AG04450 (cell line): ENCODE measurements around the gene SMIM36. TPM values are rescaled to one million over a fixed set of nuclear protein-coding genes. Genes with fewer than 3 reads are reported as not detected.

Experiments used
- CTCF ChIA-PET: fragments of 300-600, 350-600 bp; formaldehyde crosslinking; extraction: SDS; loops from one replicate; lab custom pipeline; 2022; ENCODE audit warnings: antibody characterized with exemption, inconsistent platforms; lab: Charles Lee
- POLR2A ChIA-PET: fragments of 350-600 bp; formaldehyde crosslinking; extraction: SDS; loops from one replicate; lab custom pipeline; 2021; ENCODE audit warnings: antibody characterized with exemption, inconsistent platforms; lab: Yijun Ruan, JAX
- DNase-seq: peaks from one replicate; pipeline ENCODE4 v3.0.0-alpha.2; 2011; ENCODE audit warnings: low read depth, low spot score
- H3K27ac ChIP-seq: one replicate; pipeline ENCODE4 v1.5.1; 2012; ENCODE audit warnings: low read depth, low read length, control low read depth
- H3K27me3 ChIP-seq: one replicate; pipeline ENCODE4 v1.6.0; 2012; ENCODE audit warnings: low read length; ENCODE audit not compliant: control insufficient read depth, insufficient read depth
- H3K4me3 ChIP-seq: 2 replicates; pipeline ENCODE4 v1.5.1; 2011; ENCODE audit warnings: mild to moderate bottlenecking, low read depth, low read length, control low read depth
- H3K9me3 ChIP-seq: 2 replicates; pipeline ENCODE4 v1.5.1; 2012; ENCODE audit warnings: low read length; ENCODE audit not compliant: control insufficient read depth, insufficient read depth
- polyA plus RNA-seq: library from polyadenylated mRNA; depleted of rRNA; stranded (reverse); fragments of >200 nt; gene quantifications from 2 replicates; pipeline ENCODE4 v1.2.3, GENCODE V29; 2011
- TF ChIP-seq, protein P1 (sequence below): IDR thresholded peaks from 2 replicates; pipeline ENCODE4 v1.5.1; 2011; ENCODE audit warnings: low read depth, low read length, control low read depth, inconsistent platforms

SMIM36 gene
- polyA plus RNA-seq, 1 experiment, result not detected

DNA sequence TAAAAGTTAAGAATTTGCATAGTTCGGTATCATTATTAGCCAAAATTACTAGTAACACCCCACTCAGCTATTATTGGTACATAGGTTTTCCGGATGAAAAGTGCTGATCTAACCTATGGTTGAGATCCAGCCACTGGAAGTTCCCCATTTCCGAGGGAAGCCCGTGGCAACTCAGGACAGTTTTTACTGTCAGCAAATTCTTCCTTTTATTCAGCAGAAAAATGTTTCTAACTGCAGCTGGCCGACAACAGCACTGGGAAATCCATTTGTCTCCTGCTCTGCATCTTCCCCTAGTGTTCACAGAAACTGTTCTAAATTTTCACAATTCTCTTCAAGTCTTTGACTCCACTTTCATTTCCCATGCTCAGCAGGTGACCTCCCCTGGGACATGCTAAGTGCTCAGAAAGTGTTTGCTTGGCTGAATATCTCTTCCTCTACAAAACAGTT lies 74.1 kb downstream of the SMIM36 start:
- Histone ChIP-seq H3K27ac (no peak overlapping the region), H3K9me3 (no peaks in the 10 kb centered on the region), H3K4me3 (no peak overlapping the region), H3K27me3 (no peaks in the 10 kb centered on the region)
- CTCF ChIA-PET, result interaction anchor here (0.6 to 0.9 kb wide), 2 partner anchors 15 to 88 kb away, joined by 3 read pairs; no protein-coding TSS in a partner anchor
- no peak for DNase-seq
- TF ChIP-seq, protein P1, sequence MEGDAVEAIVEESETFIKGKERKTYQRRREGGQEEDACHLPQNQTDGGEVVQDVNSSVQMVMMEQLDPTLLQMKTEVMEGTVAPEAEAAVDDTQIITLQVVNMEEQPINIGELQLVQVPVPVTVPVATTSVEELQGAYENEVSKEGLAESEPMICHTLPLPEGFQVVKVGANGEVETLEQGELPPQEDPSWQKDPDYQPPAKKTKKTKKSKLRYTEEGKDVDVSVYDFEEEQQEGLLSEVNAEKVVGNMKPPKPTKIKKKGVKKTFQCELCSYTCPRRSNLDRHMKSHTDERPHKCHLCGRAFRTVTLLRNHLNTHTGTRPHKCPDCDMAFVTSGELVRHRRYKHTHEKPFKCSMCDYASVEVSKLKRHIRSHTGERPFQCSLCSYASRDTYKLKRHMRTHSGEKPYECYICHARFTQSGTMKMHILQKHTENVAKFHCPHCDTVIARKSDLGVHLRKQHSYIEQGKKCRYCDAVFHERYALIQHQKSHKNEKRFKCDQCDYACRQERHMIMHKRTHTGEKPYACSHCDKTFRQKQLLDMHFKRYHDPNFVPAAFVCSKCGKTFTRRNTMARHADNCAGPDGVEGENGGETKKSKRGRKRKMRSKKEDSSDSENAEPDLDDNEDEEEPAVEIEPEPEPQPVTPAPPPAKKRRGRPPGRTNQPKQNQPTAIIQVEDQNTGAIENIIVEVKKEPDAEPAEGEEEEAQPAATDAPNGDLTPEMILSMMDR, result no peak
- POLR2A ChIA-PET, result no interaction called here

DNA sequence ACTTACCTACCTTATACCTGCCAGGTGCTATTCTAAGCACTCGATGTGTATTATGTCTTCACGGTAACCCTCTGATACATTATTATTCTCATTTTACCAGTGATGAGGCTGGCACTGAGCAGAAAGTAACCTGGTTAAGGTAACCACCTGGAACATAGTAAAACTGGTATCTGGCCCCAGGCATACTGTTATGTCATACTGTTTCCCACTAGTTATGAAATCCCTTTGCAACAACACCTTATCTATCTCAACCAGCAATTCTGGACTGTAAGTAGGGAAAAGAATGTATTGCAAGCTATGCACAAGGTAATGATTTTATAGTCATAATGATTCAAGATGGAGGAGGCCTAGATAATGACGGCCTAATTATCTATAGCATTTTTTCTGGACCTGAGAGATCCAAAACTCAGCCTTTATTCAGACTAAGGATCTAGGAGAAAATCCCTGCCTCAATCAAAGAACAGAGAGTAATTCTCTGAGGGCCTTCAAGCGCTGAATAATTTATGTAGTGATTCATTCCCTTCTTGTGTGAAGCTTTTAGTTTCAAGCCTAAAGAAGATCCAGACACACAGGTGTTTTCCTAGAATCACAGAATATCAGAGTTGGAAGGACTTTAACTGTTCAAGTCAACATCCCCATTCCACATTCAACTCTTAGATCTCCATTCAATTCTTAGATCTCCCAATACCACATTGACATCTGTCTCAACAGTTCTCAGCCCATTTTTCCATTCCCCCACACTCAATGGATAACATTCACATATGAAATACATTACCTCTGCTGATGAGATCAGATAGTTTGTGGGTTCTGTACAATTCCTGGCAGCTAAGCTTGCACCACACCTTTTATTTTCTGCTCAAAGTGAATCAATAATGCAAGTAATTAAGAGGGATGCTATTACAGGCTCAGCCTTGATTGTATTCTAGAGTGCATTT lies 74.8 kb downstream of the SMIM36 start:
- ChIA-PET POLR2A (no interaction called here), CTCF (no interaction called here)
- H3K9me3 ChIP-seq, result no peaks in the 10 kb centered on the region
- DNase-seq, result no peak
- H3K27me3 ChIP-seq, result no peaks in the 10 kb centered on the region
- H3K27ac ChIP-seq, result no peak overlapping the region
- H3K4me3 ChIP-seq, result no peak overlapping the region
- TF ChIP-seq, protein P1, result no peak

DNA sequence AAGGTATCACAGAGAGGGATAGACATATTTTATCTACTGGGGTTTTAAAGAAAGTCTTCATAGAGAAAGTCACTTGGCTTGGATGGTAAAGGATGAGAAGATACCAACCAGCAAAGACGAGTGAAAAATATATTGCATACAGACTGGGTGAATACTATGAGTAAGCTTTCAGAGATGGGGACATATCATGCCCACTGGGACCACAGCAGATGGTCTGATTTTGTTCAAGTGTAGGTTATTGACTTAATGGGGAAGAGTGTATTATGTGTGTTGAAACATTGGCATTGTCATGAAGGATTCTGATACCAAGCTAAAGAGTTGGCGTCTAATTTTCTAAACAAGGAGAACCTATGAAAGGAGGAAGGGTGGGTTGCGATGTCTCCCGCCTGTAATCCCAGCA lies 75.8 kb downstream of the SMIM36 start:
- DNase-seq, result no peak
- no peaks in the 10 kb centered on the region for H3K27me3 ChIP-seq
- no peak overlapping the region for H3K4me3 ChIP-seq
- H3K9me3 ChIP-seq, result no peaks in the 10 kb centered on the region
- ChIA-PET CTCF (no interaction called here), POLR2A (no interaction called here)
- no peak overlapping the region for H3K27ac ChIP-seq
- TF ChIP-seq, protein P1, result no peak

DNA sequence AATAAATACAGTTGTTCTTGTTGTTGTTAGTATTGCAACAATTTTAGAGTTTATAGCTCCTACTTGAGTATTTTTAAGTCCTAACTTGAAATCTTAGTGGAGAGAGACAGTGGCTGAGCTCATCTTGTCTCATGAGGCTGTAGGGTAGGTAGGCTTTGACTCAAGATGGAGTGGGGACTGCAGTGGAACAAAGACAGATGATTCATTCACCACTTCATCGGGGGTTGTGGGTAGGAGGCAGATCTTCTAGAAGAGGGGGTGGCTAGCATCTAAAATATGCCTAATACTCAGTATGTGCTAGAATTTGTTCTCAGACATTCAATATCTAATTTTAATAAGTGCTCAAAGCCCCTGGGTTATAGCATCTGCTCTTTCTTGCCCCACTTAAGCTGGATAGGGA lies 76.5 kb downstream of the SMIM36 start:
- TF ChIP-seq, protein P1, result no peak
- ChIA-PET POLR2A (interaction anchor here (1.9 to 2.9 kb wide), 2 partner anchors 17 to 20 kb away, joined by 28 to 36 read pairs; no protein-coding TSS in a partner anchor), CTCF (interaction anchor here (0.5 to 1.5 kb wide), 2 partner anchors 65 to 80 kb away, joined by 4 to 5 read pairs; no protein-coding TSS in a partner anchor)
- no peak for DNase-seq
- Histone ChIP-seq H3K27ac (no peak overlapping the region), H3K9me3 (no peaks in the 10 kb centered on the region), H3K27me3 (no peaks in the 10 kb centered on the region), H3K4me3 (no peak overlapping the region)
